IMR-90 (cell line): ENCODE results near the gene UQCRC1.
A peak's percentile ranks its signal among the peaks of the same experiment; 100 is the strongest.

Experiments
- CEBPB ChIP-seq: IDR thresholded peaks from 2 replicates; pipeline ENCODE4 v1.6.1; 2012; ENCODE audit warnings: low read depth, low read length, improper control_type of control experiment
- CTCF ChIP-seq: conservative IDR thresholded peaks from 2 replicates; pipeline ENCODE4 v1.5.1; 2012; ENCODE audit warnings: mild to moderate bottlenecking, low read depth, low read length, improper control_type of control experiment
- FOS ChIP-seq: fragments of 150-350 bp; IDR thresholded peaks from 2 replicates; pipeline ENCODE4 v1.6.1; 2016; ENCODE audit warnings: low read depth, low read length
- MAFK ChIP-seq: IDR thresholded peaks from 2 replicates; pipeline ENCODE4 v1.6.1; 2012; ENCODE audit warnings: low read depth, low read length, improper control_type of control experiment
- MAZ ChIP-seq: IDR thresholded peaks from 2 replicates; pipeline ENCODE4 v1.6.1; 2012; ENCODE audit warnings: low read depth, mild to moderate bottlenecking, low read length, improper control_type of control experiment, moderate library complexity, borderline replicate concordance
- NFE2L2 ChIP-seq: fragments of 150-350 bp; IDR thresholded peaks from 2 replicates; pipeline ENCODE4 v1.6.1; 2016; ENCODE audit warnings: low read depth, mild to moderate bottlenecking, low read length
- POLR2A ChIP-seq: IDR thresholded peaks from 2 replicates; pipeline ENCODE4 v1.6.1; 2012; ENCODE audit warnings: mild to moderate bottlenecking, low read depth, low read length
- RAD21 ChIP-seq: IDR thresholded peaks from 2 replicates; pipeline ENCODE4 v1.6.1; 2012; ENCODE audit warnings: low read length, improper control_type of control experiment
- RCOR1 ChIP-seq: IDR thresholded peaks from 2 replicates; pipeline ENCODE4 v1.6.1; 2012; ENCODE audit warnings: mild to moderate bottlenecking, low read length, improper control_type of control experiment; ENCODE audit not compliant: insufficient replicate concordance
- RFX5 ChIP-seq: IDR thresholded peaks from 2 replicates; pipeline ENCODE4 v1.8.0; 2012; ENCODE audit warnings: low read depth, mild to moderate bottlenecking, low read length, moderate library complexity
- USF2 ChIP-seq: fragments of 150-350 bp; IDR thresholded peaks from 2 replicates; pipeline ENCODE4 v1.6.1; 2017; ENCODE audit warnings: mild to moderate bottlenecking, antibody characterized with exemption, low read length, low read depth

- TF ChIP-seq RCOR1 (peak; percentile 49), CTCF (no peak; the same call in 1 of the 2 replicates), RAD21 (no peak; the same call in 1 of the 2 replicates), POLR2A (no peak), MAFK (no peak), MAZ (peak; percentile 74; the same call in 1 of the 2 replicates), USF2 (no peak), FOS (peak; percentile 65), RFX5 (no peak), NFE2L2 (no peak; the same call in 1 of the 2 replicates), CEBPB (no peak; the same call in 1 of the 2 replicates)
Measured at GRCh38 chr3:48598323-48599076, 10.9 kb downstream of the UQCRC1 start.
